Body of pancreas (tissue), 4 donors: ENCODE results near the gene GARS1. TPM values are rescaled to one million over a fixed set of nuclear protein-coding genes. Genes with fewer than 3 reads are reported as not detected.

Experiments
- ATAC-seq: fragments of 150-250 bp; one replicate; pipeline ENCODE4 v1.9.1; 2016
- DNase-seq, 4 donors: peaks; one replicate each; pipeline ENCODE4 v3.0.0-alpha.2; 2019
- H3K27ac ChIP-seq, 4 donors: fragments of 200-600 bp; sonication (generic); 1 replicate in 3 of 4; 2 replicates in 1 of 4; pipeline versions ENCODE4 v1.5.1 to v1.6.1; 2016 to 2019; ENCODE audit warnings: mild to moderate bottlenecking in 1 of 4, mixed read lengths in 1 of 4, moderate library complexity in 1 of 4
- H3K27me3 ChIP-seq, 2 donors: fragments of 200-600 bp; sonication (generic); one replicate each; pipeline ENCODE4 v1.6.0; 2016; ENCODE audit warnings: mild to moderate bottlenecking in 1 of 2
- H3K36me3 ChIP-seq, 2 donors: fragments of 200-600 bp; sonication (generic); replicated peaks in 1 of 2; 2 replicates each; pipeline ENCODE4 v1.5.1; 2016; ENCODE audit warnings: low read depth in 2 of 2; ENCODE audit not compliant: insufficient read depth in 1 of 2
- H3K4me1 ChIP-seq: fragments of 200-600 bp; sonication (generic); one replicate; pipeline ENCODE4 v1.6.0; 2016
- H3K4me3 ChIP-seq, 2 donors: fragments of 200-600 bp; sonication (generic); 1 replicate in 1 of 2; 2 replicates in 1 of 2; pipeline ENCODE4 v1.5.1; 2016 to 2019
- H3K9me3 ChIP-seq, 3 donors: fragments of 200-600 bp; sonication (generic); 1 replicate in 2 of 3; 2 replicates in 1 of 3; pipeline ENCODE4 v1.5.1; 2016
- CTCF ChIP-seq, 7 experiments: fragments of 450-650 bp in 4 of 7; fragments of 200-600 bp in 3 of 7; sonication (generic) in 3 of 7; IDR thresholded peaks; one replicate each; pipeline ENCODE4 v1.5.1; 2016 to 2019; ENCODE audit warnings: antibody characterized with exemption in 7 of 7
- POLR2A ChIP-seq, 3 donors: fragments of 450-650 bp; IDR thresholded peaks; one replicate each; pipeline ENCODE4 v1.6.1; 2016; ENCODE audit warnings: antibody characterized with exemption in 3 of 3, mild to moderate bottlenecking in 2 of 3
- WGBS, 2 donors: methylation state at CpG; one replicate each; pipeline ENCODE4 v1.1.5; 2017; 5-methylcytosine and 5-hydroxymethylcytosine counted together
- intact Hi-C: fragments of 100-400 bp; cut with DNase I; formaldehyde crosslinking; loops from one replicate; pipeline ENCODE4 v1.15.1; 2023
- total RNA-seq, 2 donors: library from RNA; depleted of rRNA; stranded (reverse); fragments of >200 nt; gene quantifications; one replicate each; pipeline ENCODE4 v1.1.0, GENCODE V29; 2016

Gene GARS1
- total RNA-seq, 2 donors from 2014 or later = 43.1 to 70.9 TPM

- Histone ChIP-seq H3K27me3 (no peaks in the 10 kb centered on the region), H3K27ac (peak overlapping the region; percentile 17 to 99 (median 92)), H3K36me3 (peaks cover 0 to 5% of the 10 kb centered on the region in 2 donors), H3K4me3 (peak overlapping the region in 1 of 2 donors; percentile 86), H3K9me3 (no peaks in the 10 kb centered on the region), H3K4me1 (peaks cover 10% of the 10 kb centered on the region)
- TF ChIP-seq POLR2A (IDR thresholded peaks at IDR 0.05) (no peak), CTCF (IDR thresholded peaks at IDR 0.05) (no peak)
- intact Hi-C loops = no loop called here
- 3 to 10% methylated on average over 14 of the region's 14 CpGs for WGBS, 2 donors
- DNase-seq (peak; percentile 21 to 45 (median 28)), ATAC-seq (no peak)
Measured at GRCh38 chr7:30596014-30596641, 1.4 kb downstream of the GARS1 start.

- H3K4me1 ChIP-seq = peaks cover 10% of the 10 kb centered on the region
- DNase-seq = no peak
- intact Hi-C loops = no loop called here
- H3K36me3 ChIP-seq = peaks cover 0 to 9% of the 10 kb centered on the region in 2 donors
- H3K4me3 ChIP-seq = no peak overlapping the region
- H3K9me3 ChIP-seq = no peaks in the 10 kb centered on the region
- 39 to 43% methylated on average over 3 of the region's 3 CpGs for WGBS, 2 donors
- ATAC-seq = no peak
- peak overlapping the region in 1 of 4 donors; percentile 99 for H3K27ac ChIP-seq
- no peaks in the 10 kb centered on the region for H3K27me3 ChIP-seq
- TF ChIP-seq CTCF (IDR thresholded peaks at IDR 0.05) (no peak), POLR2A (IDR thresholded peaks at IDR 0.05) (no peak)
Measured at GRCh38 chr7:30596721-30597120, 2.0 kb downstream of the GARS1 start.

GRCh38 chr7:30598121-30598876, 3.6 kb downstream of the GARS1 start:
- intact Hi-C loops = no loop called here
- ATAC-seq (no peak), DNase-seq (no peak)
- no peaks in the 10 kb centered on the region for H3K27me3 ChIP-seq
- H3K4me1 ChIP-seq = peaks cover 10% of the 10 kb centered on the region
- 80% methylated on average over 13 of the region's 13 CpGs for WGBS, 2 donors
- no peak for TF ChIP-seq CTCF (IDR thresholded peaks at IDR 0.05)
- TF ChIP-seq POLR2A (IDR thresholded peaks at IDR 0.05) = no peak
- H3K27ac ChIP-seq = no peak overlapping the region
- H3K9me3 ChIP-seq = no peaks in the 10 kb centered on the region
- H3K36me3 ChIP-seq = peaks cover 0 to 12% of the 10 kb centered on the region in 2 donors
- no peak overlapping the region for H3K4me3 ChIP-seq

- ATAC-seq (no peak), DNase-seq (no peak)
- H3K27ac ChIP-seq = no peak overlapping the region
- no peaks in the 10 kb centered on the region for H3K27me3 ChIP-seq
- H3K9me3 ChIP-seq = no peaks in the 10 kb centered on the region
- no peaks in the 10 kb centered on the region for H3K4me1 ChIP-seq
- intact Hi-C loops = no loop called here
- H3K36me3 ChIP-seq = peaks cover 0 to 20% of the 10 kb centered on the region in 2 donors
- 62 to 65% methylated on average over 3 of the region's 3 CpGs for WGBS, 2 donors
- no peak for TF ChIP-seq CTCF (IDR thresholded peaks at IDR 0.05)
- no peak for TF ChIP-seq POLR2A (IDR thresholded peaks at IDR 0.05)
- no peak overlapping the region for H3K4me3 ChIP-seq
Measured at GRCh38 chr7:30604901-30605300, 10.2 kb downstream of the GARS1 start.
